MM.1S (cell line): ENCODE measurements around the gene ITFG1.

Experiments used
- EZH2phosphoT487 ChIP-seq: fragments of 300-600 bp; sonication (generic); IDR thresholded peaks from 2 replicates; pipeline ENCODE4 v1.6.1; 2018; ENCODE audit warnings: antibody characterized with exemption, low read length
- TF ChIP-seq, protein P1 (sequence below): fragments of 300-600 bp; sonication (generic); IDR thresholded peaks from 2 replicates; pipeline ENCODE4 v1.5.1; 2016; ENCODE audit warnings: antibody characterized with exemption, low read length, mixed read lengths

GRCh38 chr16:47480410-47480809 lies 19.5 kb upstream of the ITFG1 start:
- TF ChIP-seq, protein P1, sequence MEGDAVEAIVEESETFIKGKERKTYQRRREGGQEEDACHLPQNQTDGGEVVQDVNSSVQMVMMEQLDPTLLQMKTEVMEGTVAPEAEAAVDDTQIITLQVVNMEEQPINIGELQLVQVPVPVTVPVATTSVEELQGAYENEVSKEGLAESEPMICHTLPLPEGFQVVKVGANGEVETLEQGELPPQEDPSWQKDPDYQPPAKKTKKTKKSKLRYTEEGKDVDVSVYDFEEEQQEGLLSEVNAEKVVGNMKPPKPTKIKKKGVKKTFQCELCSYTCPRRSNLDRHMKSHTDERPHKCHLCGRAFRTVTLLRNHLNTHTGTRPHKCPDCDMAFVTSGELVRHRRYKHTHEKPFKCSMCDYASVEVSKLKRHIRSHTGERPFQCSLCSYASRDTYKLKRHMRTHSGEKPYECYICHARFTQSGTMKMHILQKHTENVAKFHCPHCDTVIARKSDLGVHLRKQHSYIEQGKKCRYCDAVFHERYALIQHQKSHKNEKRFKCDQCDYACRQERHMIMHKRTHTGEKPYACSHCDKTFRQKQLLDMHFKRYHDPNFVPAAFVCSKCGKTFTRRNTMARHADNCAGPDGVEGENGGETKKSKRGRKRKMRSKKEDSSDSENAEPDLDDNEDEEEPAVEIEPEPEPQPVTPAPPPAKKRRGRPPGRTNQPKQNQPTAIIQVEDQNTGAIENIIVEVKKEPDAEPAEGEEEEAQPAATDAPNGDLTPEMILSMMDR, result no peak
- no peak for TF ChIP-seq EZH2phosphoT487
